Measurements from ENCODE around the gene SLC66A3.

GRCh38 chr2:11155381-11156035, at the start of gene SLC66A3:
- TF ChIP-seq CTCF (IDR thresholded peaks at IDR 0.05; ENCODE audit: insufficient read depth, low read depth, low read length) (no peak), EZH2 (IDR thresholded peaks at IDR 0.05; ENCODE audit: insufficient read depth, low read length) (no peak)

All from astrocyte (in vitro differentiated cells and primary cell).